Subcutaneous adipose tissue (tissue), 4 donors: Measurements from ENCODE around the gene KCNJ10. TPM values are rescaled to one million over a fixed set of nuclear protein-coding genes. Genes with fewer than 3 reads are reported as not detected.

Source experiments
- total RNA-seq, 4 donors: library from RNA; depleted of rRNA; stranded (reverse); fragments of >200 nt; gene quantifications; one replicate each; pipeline ENCODE4 v1.1.0, GENCODE V29; 2016
- TF ChIP-seq, protein P1 (sequence below): fragments of 450-650 bp; IDR thresholded peaks from one replicate; pipeline ENCODE4 v1.5.1; 2016; ENCODE audit warnings: low read depth, mild to moderate bottlenecking, control low read depth, antibody characterized with exemption, moderate library complexity

KCNJ10 gene
- total RNA-seq, 4 donors from 2014 or later, result not detected

DNA sequence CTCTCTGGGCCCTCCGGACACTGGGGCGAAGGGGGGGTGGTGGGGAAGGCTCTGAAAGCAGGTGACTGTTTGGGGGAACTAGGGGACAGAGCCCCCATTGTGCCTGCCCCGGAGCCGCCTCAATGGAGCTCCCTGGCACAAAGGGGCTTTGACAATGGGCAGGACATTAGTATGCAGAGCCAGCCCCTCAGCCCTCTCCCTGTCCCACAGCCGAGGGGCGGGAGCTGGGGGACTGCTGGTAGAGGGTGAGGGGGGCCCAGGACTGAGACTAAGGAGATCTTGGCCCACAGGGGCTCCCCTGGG, 7.8 kb downstream of the KCNJ10 start:
- TF ChIP-seq, protein P1, sequence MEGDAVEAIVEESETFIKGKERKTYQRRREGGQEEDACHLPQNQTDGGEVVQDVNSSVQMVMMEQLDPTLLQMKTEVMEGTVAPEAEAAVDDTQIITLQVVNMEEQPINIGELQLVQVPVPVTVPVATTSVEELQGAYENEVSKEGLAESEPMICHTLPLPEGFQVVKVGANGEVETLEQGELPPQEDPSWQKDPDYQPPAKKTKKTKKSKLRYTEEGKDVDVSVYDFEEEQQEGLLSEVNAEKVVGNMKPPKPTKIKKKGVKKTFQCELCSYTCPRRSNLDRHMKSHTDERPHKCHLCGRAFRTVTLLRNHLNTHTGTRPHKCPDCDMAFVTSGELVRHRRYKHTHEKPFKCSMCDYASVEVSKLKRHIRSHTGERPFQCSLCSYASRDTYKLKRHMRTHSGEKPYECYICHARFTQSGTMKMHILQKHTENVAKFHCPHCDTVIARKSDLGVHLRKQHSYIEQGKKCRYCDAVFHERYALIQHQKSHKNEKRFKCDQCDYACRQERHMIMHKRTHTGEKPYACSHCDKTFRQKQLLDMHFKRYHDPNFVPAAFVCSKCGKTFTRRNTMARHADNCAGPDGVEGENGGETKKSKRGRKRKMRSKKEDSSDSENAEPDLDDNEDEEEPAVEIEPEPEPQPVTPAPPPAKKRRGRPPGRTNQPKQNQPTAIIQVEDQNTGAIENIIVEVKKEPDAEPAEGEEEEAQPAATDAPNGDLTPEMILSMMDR, result no peak

DNA sequence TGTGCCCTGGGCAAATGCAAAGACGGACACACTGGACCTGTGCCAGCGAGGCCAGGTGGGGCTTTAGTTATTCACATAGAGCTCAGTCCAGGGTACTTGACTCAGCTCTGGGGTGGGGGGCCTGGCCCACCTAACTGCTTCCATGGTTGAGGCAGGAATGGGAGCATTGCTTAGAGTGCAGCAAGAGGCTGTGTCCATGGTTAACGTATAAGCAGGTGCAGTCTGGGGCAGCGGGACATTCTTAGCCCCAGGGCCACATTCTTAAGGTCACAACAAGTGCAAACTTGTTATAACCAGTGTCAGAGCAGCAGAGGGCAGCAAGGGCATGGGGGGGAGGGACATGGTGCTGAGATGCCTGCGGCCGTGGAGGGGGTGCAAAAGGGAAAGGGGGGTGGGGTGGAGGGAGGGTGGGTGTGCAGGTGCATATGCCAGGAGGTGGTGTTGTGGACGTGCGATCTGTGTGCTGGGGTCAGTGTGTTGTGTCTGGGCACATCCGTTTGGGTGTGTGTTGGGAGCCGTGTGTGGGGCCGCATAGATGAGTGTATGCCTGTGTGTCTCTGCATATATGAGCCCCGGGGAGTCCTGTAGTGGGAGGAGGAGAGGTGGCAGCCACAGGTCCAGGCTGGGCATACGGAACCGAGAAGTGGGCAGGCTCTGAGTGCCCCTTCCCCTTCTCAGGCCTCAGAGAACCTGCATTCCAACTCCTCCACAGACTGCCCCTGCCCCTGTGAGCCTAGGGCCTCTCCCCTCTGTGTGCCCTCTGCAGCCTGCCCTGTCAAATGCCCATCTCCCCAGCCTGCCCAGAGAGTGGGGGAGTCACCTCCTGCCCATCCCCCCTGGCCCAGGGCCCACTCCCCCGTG, 8.4 kb downstream of the KCNJ10 start:
- TF ChIP-seq, protein P1, result no peak

DNA sequence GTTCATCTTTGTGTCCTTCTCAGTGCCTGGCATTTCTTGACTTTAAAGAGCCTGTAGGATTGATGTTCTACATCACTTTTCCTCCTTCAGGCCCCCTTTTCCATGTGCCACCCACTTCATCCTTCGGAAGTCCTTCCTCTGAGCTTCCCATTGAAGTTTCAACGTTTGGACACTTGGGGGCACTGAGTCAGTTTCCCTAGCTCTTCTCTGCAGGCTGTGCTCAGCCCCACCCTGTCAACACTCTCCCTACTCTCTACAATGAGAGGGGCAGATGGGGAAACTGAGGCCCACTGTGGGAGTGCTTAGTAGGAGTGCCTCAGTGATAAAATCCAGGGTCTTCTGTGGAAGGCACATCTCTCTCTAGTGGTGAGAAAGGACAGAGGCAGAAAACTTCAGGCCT, 11.9 kb downstream of the KCNJ10 start:
- TF ChIP-seq, protein P1, result no peak

DNA sequence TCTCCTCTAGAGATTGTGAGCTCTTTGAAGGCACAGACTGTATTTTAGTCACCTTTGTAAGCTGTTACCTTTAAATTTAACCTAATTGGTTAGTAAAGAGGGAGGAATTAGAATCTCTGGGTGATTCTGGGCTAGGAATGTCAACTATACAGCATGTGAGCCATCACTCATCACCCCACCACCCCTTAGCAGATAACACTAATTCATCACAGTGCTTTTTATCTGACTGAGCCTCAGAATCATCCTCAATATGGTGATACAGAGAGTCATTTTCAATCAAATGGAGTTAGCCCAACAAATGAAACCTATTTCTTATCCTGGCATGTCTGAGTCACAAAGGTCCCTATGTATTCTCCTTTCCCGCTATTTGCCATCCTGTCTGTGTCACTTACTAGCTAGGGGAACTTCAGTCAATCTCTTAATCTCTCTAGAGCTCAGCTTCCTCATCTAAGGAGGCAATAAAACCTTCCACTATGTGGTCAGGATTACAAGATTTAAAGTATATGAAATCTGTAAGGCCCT, 13.3 kb downstream of the KCNJ10 start:
- TF ChIP-seq, protein P1, result no peak

DNA sequence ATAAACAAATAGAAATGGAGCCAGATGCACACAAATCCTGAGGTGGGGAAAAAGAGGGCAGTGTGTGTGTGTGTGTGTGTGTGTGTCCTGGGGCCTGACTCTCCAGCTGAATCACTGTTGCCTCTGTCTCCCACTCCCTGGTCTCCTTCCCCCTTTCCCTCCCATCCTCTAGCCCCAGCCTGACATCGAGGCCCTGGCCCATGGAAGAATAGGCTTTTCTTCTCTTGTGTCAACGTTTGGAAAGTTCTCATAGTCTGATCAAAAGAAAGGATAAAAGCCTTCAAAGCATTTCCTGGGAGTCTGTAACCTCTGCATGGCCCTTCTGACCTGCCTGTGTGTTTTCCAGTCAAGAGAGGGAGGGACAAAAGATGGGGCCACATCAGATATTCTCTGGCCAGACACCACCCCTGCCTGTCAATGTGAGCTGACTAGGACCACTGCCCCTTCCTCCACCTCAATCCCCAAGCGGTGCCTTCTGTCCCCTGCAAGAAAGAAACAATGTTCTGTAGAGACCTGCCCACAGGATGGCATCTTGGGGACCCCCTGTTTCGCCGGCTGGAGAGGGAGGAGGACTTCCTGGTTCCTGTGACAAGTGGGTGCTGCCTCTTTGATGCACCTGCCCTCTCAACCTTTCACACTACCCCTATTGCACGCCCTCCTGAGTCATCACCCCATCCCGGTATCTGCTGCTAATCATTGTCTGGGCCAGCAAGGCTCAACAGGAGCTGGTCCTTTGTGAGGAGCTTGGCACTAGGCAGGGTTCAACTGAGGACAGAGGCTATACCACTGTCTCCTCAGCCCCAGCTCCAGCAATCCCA, 16.2 kb downstream of the KCNJ10 start:
- TF ChIP-seq, protein P1, result no peak

DNA sequence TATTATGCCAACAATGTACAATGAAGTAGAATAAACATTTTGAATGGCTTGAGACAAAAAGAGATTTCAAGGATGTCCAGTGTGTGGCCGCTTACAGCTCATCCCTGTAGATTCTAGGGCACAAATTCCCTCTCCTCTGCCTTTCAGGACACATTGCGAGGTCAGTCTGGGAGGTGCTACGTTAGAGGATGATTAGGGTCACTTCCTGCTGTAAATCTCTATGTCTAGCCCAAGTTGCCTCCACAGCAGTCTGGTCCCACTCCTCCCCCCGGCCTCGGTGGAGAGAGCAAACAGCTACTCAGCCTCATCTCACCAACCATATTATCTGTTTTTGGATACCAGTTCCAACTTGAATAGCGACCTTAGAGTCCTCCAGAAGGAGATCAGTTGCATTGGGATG, 17.0 kb downstream of the KCNJ10 start:
- TF ChIP-seq, protein P1, result no peak

DNA sequence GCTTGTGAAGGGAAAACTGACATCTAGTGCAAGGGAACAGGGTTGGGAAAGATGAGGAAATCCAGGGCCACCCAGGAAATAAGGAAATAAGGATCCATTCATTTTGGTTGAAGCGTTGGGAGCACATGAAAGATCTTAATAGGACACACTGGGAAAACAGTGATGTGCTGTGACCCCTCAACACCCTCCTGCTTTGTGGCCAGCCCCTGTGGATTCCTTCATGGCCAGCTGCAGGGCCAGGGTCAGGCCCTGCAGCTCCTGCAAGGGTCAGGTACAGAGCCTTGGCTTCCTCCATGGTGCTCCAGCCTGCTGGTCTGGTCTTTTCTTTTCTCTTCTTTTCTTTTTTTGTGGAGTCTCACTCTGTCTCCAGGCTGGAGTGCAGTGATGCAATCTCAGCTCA, 19.3 kb downstream of the KCNJ10 start:
- TF ChIP-seq, protein P1, result no peak
